ENCODE measurements around the gene RALGAPA2.

Gene RALGAPA2

DNA sequence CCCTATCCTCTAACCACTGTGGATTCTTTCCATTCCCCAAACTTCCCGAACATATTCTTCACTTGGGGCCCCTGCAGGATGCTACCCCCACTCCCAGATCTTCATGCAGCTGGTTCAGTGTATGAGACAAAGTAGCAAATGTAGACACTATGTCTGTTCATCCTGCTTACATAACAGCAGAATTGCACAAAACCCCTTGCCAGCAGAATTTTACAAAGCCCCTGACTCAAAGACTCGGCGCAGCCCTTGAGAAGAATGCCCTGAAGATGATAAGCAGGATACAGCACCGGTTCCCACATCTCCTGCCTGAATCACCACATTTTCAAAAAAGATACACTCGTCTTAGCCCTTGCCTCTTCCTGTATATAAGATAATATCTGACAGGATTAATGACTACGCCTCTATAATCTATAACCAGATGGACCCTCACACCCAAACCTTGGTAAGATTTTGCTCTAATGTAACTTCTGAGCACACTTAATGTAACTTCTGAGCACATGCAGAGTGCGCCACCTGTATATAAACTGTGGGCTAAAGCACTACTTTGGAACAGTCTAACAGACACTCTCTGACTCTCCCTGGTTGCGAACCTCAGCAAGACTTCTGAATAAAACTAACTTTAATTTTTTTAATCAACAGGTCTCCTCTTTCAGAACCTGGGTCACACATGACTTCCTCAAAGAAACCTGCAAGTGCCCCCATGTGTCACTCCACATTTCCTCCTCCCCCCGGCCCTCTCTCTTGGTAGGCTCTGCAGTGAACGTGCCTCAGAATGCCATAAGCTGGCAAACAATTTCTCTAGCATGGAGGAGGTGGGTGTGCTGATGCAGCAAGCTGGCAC is 28.7 kb downstream of the RALGAPA2 start:
- DNase-seq (ENCODE audit: low read depth) = no peak

DNA sequence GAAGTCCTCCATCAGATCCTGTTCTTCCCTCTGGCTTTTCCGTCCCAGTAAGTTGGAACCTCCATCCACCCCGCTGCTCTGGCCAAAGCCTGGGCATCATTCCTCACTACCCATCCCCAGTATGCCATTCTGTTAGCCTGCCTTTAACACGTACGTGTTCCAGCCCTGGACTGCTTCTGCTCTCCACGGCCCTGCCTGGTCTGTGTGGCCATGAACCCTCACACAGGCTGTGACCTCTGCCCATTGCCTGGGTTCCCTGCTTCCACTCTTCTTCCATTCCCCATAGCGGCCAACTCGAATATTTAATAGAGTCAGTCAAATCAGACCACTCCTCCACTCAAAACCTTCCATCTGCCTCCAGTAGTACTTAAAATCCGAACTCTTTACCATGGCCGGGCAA is 29.4 kb downstream of the RALGAPA2 start:
- no peak for DNase-seq (ENCODE audit: low read depth)

DNA sequence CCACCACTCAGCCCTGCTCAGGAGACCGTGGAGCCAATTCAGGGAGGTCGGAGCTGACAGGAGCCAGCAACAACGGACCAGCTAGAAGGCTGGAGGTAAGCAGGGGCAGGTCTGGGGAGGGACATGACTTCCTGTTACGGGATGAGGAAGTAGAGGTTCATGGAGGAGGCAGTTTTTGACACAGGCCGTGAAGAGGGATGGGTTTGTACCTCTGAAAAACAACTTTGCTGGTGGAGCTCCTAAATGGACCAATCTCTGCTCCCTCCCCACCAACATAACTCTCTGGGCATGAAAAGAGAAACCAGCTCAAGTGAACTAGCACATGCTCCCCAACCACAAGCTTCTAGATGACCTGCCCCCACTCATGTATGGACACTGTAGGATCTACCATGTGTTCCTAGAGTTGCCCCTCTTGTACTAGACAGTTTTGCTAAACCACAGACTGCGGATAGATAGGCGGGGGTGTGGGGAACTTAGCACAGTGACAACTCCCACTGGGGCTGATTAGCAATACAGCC is 31.4 kb downstream of the RALGAPA2 start:
- DNase-seq (ENCODE audit: low read depth) = no peak

DNA sequence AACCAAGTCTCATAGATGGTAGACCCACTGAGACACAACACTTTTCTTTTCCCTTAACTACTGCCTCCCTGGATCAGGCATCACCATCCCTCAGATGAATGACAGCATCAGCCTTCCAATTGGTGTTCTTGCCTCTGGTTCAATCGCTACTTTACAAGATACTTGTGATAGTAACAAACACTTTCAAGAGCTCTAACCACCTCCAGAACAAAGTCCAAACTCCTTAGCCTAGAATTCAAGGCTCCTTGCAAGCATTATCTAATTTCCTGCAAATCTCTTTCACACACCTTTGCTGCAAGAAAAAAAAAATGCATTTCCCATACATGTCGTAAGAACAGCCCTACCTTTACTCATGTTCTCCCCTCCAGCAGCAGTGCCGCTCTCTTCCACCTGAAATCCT is 33.1 kb downstream of the RALGAPA2 start:
- no peak for DNase-seq (ENCODE audit: low read depth)

DNA sequence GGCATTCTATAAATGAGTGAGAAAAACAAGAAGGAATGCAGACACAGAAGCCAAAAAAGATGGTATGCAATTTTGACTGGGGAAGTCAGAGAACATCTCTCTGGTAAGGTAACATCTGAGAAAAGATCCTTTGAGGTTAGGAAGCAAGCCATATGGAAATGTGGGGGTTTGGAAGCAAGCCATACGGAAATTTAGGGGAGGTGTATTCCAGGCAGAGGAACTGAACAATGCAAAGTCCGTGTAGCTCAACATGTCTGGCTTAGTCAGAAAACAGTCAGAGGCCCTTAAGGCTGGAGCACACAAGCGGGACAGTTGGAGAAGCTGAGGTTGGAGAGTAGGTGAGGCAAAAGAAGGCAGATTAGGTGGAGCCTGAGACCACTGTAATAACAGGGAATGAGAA is 35.3 kb downstream of the RALGAPA2 start:
- no peak for DNase-seq (ENCODE audit: low read depth)

DNA sequence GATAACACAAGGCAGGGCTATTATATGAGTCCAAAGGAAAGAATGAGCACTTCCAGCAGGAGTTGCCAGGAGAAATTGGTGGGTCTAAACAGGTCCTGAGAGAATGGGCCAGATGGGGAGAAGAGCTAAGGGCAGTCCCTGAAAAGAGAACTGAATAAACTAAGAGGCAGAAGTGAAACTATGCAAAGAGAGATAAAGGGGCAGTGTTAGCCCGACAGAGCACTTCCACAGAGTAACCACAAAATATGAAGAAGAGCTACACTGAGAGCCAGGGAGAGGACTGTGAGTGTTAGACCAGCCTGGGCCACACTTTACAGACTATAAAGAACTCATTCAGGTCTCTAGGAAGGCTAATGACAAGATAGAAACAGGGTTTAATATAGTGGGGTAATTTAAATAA is 43.8 kb downstream of the RALGAPA2 start:
- DNase-seq (ENCODE audit: low read depth) = no peak

DNA sequence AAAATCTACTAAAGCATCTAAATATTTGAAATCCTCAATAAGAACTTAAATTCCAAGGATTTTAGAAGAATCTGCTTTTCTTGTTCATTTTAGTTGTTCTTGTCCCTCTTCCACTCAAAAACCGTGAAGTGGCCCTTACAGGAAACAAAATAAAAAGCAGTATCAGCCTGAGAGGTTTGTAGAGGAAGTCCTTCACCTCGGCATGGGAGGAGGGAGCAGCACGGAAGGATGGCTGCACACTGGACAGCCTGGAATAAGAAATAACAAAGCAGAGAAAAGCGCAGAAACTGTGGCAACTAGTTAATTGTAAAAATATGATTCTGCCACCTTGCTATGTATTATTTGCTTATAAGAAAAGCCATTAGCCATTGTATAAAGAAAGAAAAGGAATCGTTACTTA is 46.1 kb downstream of the RALGAPA2 start:
- no peak for DNase-seq (ENCODE audit: low read depth)

DNA sequence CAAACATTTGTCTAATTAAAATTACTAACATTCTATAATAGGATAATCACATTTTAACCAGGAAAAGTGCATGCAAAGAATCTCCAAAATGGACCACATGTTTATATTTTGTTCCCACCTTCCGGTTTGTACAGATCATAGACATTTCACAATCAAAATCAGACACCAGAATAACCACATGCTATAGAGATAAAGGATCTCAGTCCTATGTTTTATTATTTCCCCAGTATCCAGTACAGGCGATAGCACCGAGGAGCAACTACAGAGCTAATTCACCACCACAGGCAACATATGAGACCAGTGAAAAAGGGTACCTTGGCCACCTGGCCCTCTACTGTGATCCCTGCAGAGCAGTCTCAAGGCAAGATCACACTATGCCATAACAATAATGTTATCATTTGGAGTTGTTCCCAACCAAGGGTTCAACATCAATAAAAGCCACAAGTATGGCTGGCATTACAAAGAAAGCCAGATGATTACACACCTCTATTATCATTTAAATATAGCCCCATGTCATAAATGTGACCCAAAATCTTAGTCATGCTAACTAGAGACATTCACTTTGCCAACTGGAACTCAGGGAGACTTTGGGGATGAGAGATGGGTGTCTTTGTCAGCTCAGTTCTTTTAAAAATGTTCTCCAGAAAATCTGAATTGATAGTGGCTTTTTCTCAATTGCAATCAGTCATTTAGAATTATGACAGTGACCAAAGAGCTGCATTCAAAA is 46.7 kb downstream of the RALGAPA2 start:
- DNase-seq (ENCODE audit: low read depth) = no peak

DNA sequence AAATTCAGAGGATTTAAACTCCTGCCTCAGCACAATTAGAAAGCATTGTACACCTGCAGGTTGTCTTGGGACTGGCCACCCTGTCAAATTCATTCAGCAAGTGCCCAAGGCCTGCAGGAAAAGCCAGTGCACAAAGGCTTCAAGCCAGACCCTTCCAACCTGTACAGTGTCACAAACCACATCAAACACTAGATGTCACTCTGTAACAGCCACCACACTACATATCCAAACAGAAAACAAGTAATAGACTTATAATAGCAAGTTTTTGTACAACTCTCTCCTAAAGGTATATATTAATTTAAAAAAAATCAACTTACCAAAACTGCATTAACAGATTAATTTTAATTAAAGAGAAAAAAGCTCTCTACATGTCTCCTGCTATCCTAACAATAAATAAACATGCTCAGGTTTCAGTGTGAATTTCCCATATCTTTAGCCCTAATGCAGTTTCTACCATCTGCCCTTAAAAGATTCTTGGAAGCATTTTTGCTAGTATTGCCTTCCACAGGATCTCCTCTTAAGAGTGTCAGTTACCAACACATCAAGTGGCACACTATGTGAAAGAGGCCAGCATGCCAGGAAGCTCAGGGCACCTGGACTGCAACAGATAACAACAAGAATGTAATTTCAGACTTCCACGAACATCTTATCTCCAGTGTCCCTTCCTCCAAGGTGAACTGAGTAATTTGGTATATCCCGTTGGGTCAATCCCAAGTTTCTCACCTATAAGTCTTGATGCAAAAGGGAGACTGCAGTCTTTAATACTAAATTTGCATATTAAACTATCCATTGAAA is 47.5 kb downstream of the RALGAPA2 start:
- DNase-seq (ENCODE audit: low read depth) = peak; percentile 10

DNA sequence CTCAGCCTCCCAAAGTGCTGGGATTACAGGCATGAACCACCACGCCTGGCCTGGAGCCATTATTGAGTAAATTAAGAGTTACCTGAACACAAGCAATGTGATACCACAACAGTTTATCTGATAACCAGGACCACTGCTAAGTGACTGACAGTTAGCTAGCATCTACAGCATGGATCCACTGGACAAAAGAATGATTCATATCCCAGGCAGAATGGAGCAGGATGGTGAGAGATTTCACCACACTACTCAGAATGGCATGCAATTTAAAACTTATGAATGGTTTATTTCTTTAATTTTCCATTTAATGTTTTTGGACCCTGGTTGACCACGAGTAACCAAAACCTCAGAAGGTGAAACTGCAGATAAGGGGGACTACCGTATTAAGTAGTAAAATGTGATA is 48.6 kb downstream of the RALGAPA2 start:
- peak; percentile 4 for DNase-seq (ENCODE audit: low read depth)

DNA sequence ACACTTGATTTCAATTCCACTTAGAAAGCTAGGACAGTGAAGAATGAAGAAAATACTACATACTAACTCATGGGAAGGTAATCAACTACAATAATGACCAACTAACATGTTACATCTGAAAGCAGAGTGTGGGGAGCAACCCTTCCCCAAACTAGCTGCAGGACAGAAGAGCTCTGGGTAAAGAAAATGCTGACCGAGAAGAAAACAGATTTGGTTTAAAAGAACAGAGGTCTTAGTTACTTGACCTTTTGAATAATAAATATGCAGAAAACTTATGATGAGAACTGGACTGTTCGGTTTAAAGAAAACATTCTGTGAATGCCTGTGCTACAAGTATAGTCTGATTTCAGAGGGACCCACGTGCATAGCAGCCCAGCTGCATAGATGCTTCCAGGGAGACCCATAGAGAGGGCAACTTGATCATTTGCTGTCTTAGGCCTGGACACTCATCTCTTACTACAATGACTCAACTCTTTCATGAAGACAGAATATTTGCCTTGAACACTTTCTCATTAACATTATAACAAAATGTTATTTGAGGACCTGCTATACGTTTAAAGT is 53.5 kb downstream of the RALGAPA2 start:
- no peak for DNase-seq (ENCODE audit: low read depth)

DNA sequence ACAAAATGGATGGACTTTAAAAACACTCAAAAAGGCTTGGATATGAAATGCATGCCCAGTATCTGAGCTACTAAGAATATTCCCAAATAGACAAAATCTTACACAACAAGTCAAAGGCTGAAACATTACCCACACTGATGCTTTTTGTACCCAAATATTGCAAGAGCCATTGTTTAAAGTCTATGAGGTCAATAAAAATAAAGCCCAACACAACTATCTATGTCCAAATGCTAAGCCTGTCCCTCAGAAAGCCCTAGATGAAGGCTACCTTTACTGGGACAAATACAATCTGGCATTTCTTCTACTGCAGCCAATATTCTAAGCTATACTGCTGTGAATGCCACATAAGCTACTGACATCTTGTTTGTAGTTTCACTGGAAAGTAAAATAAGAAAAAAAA is 54.3 kb downstream of the RALGAPA2 start:
- DNase-seq (ENCODE audit: low read depth) = no peak

DNA sequence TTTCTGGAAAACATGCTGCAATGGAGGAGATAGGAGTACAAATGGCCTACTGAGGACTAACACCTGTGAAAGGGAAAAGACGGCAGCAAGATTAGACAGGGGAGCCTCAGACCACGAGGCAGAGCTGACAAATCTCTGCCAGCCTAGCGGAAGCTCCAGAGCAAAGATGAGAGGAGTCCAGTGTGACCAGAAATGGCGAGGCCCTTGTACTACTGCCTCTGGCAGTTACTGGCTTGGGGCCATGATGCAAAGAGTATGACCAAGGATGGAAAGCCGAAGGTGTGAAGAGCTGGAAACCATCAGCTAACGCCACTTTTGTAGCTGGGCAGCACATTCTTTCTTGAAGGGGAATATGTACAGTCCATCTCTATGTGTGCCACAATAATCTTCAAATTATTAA is 55.4 kb downstream of the RALGAPA2 start:
- DNase-seq (ENCODE audit: low read depth) = no peak

DNA sequence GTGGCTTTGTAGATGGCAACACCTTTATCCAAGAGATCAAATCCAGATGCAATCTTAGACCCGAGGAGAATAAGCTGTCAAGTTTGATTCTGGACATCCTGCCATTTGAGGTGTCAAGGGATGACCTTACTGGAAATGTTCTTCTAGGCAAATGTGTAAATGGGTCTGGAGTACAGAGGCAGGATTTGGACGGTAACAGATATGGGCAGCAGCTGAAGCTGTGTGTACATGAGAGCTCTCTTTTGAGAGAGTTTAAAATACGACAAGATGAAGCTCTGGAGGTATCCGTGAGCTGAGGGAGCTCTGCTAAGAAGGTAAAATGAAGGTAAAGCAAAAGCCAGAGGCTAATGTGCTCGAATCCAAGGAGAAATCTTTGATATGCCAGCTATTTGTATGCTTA is 56.6 kb downstream of the RALGAPA2 start:
- no peak for DNase-seq (ENCODE audit: low read depth)

DNA sequence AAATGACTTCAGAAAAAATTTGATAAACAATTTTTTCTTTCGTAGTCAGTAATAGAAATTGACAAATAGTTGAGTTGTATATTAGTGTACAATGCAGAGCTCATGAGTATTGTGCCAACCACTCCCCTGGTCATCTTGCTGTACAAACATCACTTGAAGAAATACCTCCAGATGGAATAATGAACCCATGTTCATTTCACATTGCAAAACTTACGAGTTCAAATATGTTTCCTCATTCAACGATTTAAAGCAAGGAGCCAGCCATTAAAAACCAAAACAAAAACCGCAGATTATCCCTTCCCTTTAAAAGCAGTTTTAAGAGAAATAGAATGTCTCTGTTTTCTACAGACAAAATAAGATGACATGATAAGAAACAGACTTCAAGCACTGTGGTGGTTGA is 62.5 kb downstream of the RALGAPA2 start:
- DNase-seq (ENCODE audit: low read depth) = no peak

DNA sequence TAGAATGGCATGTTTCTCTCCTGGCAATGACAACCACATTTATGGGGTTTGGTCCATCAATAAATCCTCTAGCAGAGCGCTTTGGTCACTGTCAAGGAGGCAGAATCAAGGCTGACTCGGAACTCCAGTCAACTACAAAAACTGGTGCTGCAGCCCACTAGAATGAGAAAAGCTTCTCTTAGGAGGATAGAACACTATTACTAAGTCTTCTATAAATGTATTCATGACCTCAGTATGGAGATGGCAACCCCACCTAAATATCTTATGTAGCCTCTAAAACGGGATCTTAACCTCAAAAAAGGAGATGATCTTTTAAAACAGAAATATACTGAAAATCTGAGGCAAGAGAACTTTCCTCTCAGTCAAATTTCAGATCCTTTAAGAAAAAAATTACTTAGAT is 68.5 kb downstream of the RALGAPA2 start:
- DNase-seq (ENCODE audit: low read depth) = no peak

DNA sequence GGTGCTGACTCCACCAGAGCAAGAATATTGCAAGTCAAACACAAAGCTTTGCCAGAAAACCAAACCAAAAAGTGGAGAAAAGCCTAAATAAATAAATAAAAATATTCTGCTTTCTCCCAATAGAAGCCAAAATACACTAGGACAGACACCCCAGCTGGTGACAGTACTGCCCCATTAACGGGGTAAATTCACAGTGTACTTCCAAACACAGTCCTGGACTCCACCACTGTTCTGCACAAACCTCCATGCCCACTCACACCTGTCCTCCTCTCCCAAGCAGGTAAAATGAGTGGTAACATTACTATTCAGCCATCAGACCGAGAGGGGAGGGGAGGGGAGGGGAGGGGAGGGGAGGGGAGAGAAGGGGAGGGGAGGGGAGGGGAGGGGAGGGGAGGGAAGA is 70.7 kb downstream of the RALGAPA2 start:
- no peak for DNase-seq (ENCODE audit: low read depth)

DNA sequence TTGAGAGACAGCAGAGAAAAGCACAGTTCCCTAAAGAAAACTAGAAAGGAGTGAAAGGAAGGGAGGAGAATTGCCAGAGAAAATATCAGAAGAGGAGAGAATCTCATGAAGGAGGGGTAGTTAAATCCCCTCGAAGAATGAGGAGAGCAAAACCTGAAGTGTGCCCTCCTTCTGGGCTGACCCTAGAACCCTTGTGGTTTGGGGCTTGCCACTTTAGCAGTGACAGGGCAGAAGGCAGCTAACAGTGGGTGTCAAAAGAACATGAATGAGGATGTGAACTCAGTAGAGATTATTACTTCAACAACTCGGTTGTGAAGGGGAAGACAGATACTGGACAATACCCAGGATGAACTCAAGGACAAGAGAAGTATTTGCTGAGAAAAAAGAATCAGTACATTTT is 73.6 kb downstream of the RALGAPA2 start:
- no peak for DNase-seq (ENCODE audit: low read depth)

DNA sequence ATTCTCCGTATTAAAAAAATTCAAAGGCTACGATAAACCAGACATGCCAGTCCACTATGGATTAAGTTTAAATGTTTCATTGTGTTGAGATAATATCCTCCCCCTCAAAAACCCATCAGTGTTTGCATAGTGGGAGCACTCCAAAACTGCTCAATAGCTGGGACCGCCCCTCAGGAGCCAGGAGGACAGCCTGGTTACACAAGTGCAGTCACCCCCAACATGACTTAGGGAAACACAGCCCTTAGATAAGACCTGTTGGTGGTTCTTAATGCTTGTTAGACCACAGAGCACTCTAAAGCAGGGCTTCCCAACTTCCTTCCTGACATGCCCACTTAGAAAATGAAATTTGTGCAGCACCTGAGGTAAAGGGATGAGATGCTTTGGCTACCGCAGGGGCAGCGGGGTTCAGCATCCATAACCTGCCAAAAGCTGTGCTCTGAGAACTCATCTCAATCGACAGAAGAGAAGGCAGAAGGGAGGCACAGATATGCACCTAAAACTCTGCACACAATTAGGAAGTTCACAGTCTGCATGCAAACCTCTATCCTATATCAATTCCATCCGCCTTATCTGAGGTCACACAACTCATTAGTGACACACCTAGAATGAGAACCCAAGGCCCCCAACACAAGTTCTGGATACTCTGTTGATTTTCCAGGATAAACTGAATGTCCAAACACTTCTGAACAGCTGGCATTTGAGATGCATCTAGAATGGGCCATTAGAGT is 74.3 kb downstream of the RALGAPA2 start:
- DNase-seq (ENCODE audit: low read depth) = no peak

DNA sequence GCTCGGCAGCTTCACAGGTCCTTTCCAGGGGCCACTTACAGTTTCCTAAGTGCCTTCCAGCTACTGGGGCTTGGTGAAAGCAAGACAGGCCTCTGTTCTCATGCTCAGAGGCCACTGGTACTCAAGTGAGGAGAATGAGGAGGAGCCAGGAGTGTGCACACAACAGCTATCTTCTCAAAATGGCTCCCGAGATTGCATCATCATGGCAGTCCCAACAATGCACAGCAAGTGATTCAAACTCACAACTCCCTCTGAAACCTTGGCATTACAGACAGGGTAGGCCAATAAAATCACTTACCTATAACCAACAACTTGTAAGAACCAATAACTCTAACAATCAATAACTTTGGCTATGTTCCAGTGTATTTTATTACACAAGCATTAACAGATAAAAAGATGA is 77.4 kb downstream of the RALGAPA2 start:
- no peak for DNase-seq (ENCODE audit: low read depth)

DNA sequence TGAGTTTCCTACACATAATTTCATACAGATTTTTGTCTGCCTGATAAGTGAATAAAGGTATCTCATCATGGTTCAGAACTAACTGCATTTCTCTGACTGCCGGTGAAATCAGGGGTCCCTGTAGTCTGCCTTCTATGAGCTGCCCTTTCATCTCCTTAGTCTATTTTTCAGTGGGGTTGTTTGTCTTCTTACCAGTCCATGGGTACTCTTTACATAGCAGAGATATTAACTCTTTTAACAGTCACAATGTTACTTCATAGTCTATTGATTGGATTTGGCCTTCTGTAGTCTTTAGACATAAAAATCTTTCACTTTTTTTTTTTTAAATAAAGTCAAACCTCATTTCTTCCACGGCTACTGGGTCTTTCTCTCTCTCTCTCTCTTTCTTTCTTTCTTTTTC is 79.8 kb downstream of the RALGAPA2 start:
- no peak for DNase-seq (ENCODE audit: low read depth)

DNA sequence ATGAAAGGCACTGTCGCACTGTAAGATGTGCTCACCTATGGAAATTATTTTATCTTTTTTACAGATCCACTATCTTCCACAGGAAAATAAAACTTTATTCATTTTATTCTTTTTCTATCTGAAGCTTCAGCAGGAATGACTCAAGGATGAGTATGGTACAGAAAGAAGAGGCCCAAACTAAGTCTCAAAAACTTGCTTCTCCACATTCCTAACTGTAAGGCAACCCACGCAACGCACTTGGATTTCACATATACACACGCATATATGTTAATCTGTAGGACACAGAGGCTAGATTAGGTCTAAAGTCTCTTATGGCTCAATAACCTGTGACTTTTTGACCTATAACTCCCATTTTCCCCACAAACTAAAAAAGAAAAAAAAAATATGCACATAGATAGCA is 81.9 kb downstream of the RALGAPA2 start:
- DNase-seq (ENCODE audit: low read depth) = no peak

All from EH (cell line).